ENCODE results near the gene PALMD.

Gene PALMD, protein sequence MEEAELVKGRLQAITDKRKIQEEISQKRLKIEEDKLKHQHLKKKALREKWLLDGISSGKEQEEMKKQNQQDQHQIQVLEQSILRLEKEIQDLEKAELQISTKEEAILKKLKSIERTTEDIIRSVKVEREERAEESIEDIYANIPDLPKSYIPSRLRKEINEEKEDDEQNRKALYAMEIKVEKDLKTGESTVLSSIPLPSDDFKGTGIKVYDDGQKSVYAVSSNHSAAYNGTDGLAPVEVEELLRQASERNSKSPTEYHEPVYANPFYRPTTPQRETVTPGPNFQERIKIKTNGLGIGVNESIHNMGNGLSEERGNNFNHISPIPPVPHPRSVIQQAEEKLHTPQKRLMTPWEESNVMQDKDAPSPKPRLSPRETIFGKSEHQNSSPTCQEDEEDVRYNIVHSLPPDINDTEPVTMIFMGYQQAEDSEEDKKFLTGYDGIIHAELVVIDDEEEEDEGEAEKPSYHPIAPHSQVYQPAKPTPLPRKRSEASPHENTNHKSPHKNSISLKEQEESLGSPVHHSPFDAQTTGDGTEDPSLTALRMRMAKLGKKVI

DNA sequence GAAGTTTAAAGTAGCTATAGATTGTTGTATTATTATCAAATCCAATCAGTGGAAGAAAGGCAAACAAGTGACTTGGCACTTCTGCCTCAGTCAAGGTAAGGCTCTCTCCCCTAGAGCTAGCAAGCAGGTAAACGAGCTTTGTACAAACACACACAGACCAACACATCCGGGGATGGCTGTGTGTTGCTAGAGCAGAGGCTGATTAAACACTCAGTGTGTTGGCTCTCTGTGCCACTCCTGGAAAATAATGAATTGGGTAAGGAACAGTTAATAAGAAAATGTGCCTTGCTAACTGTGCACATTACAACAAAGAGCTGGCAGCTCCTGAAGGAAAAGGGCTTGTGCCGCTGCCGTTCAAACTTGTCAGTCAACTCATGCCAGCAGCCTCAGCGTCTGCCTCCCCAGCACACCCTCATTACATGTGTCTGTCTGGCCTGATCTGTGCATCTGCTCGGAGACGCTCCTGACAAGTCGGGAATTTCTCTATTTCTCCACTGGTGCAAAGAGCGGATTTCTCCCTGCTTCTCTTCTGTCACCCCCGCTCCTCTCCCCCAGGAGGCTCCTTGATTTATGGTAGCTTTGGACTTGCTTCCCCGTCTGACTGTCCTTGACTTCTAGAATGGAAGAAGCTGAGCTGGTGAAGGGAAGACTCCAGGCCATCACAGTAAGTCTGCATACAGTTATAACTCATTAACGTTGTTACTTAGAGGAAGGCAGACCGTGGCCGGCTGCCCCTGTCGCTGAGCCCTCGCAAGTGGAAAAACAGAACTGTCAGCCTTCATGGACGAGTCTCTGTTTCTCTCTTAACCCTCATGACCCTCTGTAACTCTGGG, at the start of gene PALMD:
TSS of gene PALMD (plus strand) at position 415 of the 833 bp plus-strand sequence. CDS start at position 620, 205 bp downstream.
- Histone ChIP-seq H3K4me2 (ENCODE audit: low read length) (no peak within 1 kb of the TSS), H3K9me3 (ENCODE audit: control insufficient read depth, insufficient read depth, low read length) (no peaks in the 10 kb centered on the region), H3K79me2 (ENCODE audit: control insufficient read depth, low read length) (no peaks in the 10 kb centered on the region), H4K20me1 (ENCODE audit: control insufficient read depth, insufficient read depth, low read depth, low read length) (no peaks in the 10 kb centered on the region), H3F3A (ENCODE audit: control insufficient read depth, insufficient read depth) (no peaks in the 10 kb centered on the region), H3K4me3 (ENCODE audit: low read length) (no peak within 1 kb of the TSS), H3K4me1 (ENCODE audit: control insufficient read depth, low read length) (no peaks in the 10 kb centered on the region), H3K27me3 (ENCODE audit: control insufficient read depth, low read length) (peaks cover 2% of the 10 kb centered on the region; the same call in 1 of the 2 replicates), H3K36me3 (ENCODE audit: control insufficient read depth, low read length) (no peaks in the 10 kb centered on the region), H3K27ac (ENCODE audit: low read depth, low read length) (no peak within 1 kb of the TSS), H3K9me2 (replicated peaks; ENCODE audit: control insufficient read depth, low read length) (no peaks in the 10 kb centered on the region)
- TF ChIP-seq, protein P1, sequence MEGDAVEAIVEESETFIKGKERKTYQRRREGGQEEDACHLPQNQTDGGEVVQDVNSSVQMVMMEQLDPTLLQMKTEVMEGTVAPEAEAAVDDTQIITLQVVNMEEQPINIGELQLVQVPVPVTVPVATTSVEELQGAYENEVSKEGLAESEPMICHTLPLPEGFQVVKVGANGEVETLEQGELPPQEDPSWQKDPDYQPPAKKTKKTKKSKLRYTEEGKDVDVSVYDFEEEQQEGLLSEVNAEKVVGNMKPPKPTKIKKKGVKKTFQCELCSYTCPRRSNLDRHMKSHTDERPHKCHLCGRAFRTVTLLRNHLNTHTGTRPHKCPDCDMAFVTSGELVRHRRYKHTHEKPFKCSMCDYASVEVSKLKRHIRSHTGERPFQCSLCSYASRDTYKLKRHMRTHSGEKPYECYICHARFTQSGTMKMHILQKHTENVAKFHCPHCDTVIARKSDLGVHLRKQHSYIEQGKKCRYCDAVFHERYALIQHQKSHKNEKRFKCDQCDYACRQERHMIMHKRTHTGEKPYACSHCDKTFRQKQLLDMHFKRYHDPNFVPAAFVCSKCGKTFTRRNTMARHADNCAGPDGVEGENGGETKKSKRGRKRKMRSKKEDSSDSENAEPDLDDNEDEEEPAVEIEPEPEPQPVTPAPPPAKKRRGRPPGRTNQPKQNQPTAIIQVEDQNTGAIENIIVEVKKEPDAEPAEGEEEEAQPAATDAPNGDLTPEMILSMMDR (IDR thresholded peaks at IDR 0.05; ENCODE audit: low read depth, low read length, poor library complexity, severe bottlenecking) = no peak
- TF ChIP-seq EZH2phosphoT487 (IDR thresholded peaks at IDR 0.05; ENCODE audit: borderline replicate concordance, low read length) = no peak

DNA sequence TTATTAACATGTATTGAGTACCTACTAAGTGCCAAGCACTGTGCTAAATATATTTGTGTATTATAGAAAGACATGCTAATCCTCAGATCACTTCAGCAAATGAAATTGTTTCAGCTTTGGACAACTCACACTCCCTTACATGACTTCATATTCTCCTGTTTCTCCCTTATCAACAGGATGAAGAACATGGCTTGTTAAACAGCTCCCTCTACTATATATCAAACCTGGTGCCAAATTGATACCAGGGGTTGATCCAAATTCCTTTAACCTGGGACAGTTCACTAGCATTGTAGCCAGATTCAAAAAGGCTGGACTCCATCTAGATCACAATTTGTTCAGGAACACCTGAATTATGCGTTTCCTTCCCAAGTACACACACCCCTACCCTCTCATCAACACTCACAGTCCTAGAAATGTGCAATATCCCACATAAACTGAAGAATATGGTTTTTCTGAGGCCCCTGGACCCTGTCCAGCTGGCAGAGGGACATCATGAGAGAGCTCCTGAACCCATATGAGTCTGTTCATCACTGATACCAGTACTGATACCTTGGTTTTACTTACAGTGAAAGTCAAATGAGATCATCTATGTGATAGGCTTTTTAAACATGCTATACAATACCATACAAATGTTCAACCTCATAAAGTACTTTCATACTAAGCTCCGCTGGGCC, 47.0 kb upstream of the PALMD start:
- Histone ChIP-seq H3K9me2 (replicated peaks; ENCODE audit: control insufficient read depth, low read length) (no peaks in the 10 kb centered on the region), H3K4me3 (ENCODE audit: low read length) (no peak overlapping the region), H3K27me3 (ENCODE audit: control insufficient read depth, low read length) (no peaks in the 10 kb centered on the region), H3K79me2 (ENCODE audit: control insufficient read depth, low read length) (no peaks in the 10 kb centered on the region), H3K36me3 (ENCODE audit: control insufficient read depth, low read length) (no peaks in the 10 kb centered on the region), H3K4me1 (ENCODE audit: control insufficient read depth, low read length) (no peaks in the 10 kb centered on the region), H3K4me2 (ENCODE audit: low read length) (no peak overlapping the region), H3K9me3 (ENCODE audit: control insufficient read depth, insufficient read depth, low read length) (no peaks in the 10 kb centered on the region), H3F3A (ENCODE audit: control insufficient read depth, insufficient read depth) (no peaks in the 10 kb centered on the region), H4K20me1 (ENCODE audit: control insufficient read depth, insufficient read depth, low read depth, low read length) (no peaks in the 10 kb centered on the region), H3K27ac (ENCODE audit: low read depth, low read length) (no peak overlapping the region)
- no peak for TF ChIP-seq EZH2phosphoT487 (IDR thresholded peaks at IDR 0.05; ENCODE audit: borderline replicate concordance, low read length)
- TF ChIP-seq, protein P1 (IDR thresholded peaks at IDR 0.05; ENCODE audit: low read depth, low read length, poor library complexity, severe bottlenecking) = no peak

DNA sequence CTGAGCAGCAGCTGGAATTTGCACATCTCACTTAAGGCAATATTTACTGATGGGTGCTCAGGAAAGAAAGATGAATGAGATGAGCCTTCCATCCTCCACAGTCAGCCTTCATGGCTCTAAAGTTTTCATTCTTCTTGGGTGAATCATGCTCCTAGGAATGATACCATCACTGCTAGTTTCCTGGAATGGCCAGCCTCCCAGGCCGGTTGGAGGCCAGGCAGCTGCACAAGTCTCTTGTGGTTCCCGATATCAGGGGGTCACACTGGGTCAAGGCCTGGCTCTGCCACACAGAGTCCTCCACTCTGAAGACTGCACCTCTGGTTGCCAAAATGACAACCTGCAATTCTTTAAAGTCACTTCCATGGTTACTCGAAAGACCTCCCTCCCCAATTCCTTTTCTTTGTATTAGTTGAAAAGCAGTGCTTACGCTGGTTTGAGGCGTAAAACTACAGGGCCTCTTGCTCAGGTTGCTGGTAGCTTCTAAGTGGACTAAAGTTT, 46.2 kb upstream of the PALMD start:
- no peaks in the 10 kb centered on the region for H3K9me3 ChIP-seq (ENCODE audit: control insufficient read depth, insufficient read depth, low read length)

More for the DNA sequence above, 46.2 kb upstream of the PALMD start:
- Histone ChIP-seq H3K9me2 (replicated peaks; ENCODE audit: control insufficient read depth, low read length) (no peaks in the 10 kb centered on the region), H3K36me3 (ENCODE audit: control insufficient read depth, low read length) (no peaks in the 10 kb centered on the region), H3K4me2 (ENCODE audit: low read length) (no peak overlapping the region), H3K27me3 (ENCODE audit: control insufficient read depth, low read length) (no peaks in the 10 kb centered on the region), H3F3A (ENCODE audit: control insufficient read depth, insufficient read depth) (no peaks in the 10 kb centered on the region), H3K27ac (ENCODE audit: low read depth, low read length) (no peak overlapping the region), H4K20me1 (ENCODE audit: control insufficient read depth, insufficient read depth, low read depth, low read length) (no peaks in the 10 kb centered on the region), H3K79me2 (ENCODE audit: control insufficient read depth, low read length) (no peaks in the 10 kb centered on the region), H3K4me1 (ENCODE audit: control insufficient read depth, low read length) (no peaks in the 10 kb centered on the region), H3K4me3 (ENCODE audit: low read length) (no peak overlapping the region)
- TF ChIP-seq, protein P1 (IDR thresholded peaks at IDR 0.05; ENCODE audit: low read depth, low read length, poor library complexity, severe bottlenecking) = no peak
- TF ChIP-seq EZH2phosphoT487 (IDR thresholded peaks at IDR 0.05; ENCODE audit: borderline replicate concordance, low read length) = no peak
